T-helper 17 cell (primary cell): ENCODE results near the gene SLC25A25. TPM values are rescaled to one million over a fixed set of nuclear protein-coding genes. Genes with fewer than 3 reads are reported as not detected.
A peak's percentile ranks its signal among the peaks of the same experiment; 100 is the strongest.
"Not testable (repeated sequence)": the region's sequence is repeated elsewhere in the genome, so short reads cannot be mapped to it uniquely, and the experiment has no call there.

Source experiments
- ATAC-seq: fragments of 150-1000 bp; cut with Tn5 transposase; 2 replicates; pipeline ENCODE4 v1.10.0; 2021; ENCODE audit warnings: mild to moderate bottlenecking, moderate library complexity
- DNase-seq, 3 donors: peaks; one replicate each; pipeline versions ENCODE4 v3.0.0 to v3.0.0-alpha.2; 2020 to 2021
- H3K9me3 ChIP-seq: one replicate; pipeline ENCODE4 v1.7.0; 2013; ENCODE audit warnings: low read length, mild to moderate bottlenecking; ENCODE audit not compliant: control insufficient read depth, poor library complexity, severe bottlenecking
- H3K27ac Mint-ChIP-seq: one replicate; pipeline ENCODE4 v1.8.0; 2022; ENCODE audit warnings: mild to moderate bottlenecking, moderate library complexity, mixed read lengths
- H3K27me3 Mint-ChIP-seq: one replicate; pipeline ENCODE4 v1.8.0; 2022; ENCODE audit warnings: mixed read lengths
- H3K36me3 Mint-ChIP-seq: one replicate; pipeline ENCODE4 v1.8.0; 2022; ENCODE audit warnings: low read depth, mixed read lengths
- H3K4me1 Mint-ChIP-seq: one replicate; pipeline ENCODE4 v1.8.0; 2022; ENCODE audit warnings: mild to moderate bottlenecking, mixed read lengths
- H3K4me3 Mint-ChIP-seq: one replicate; pipeline ENCODE4 v1.8.0; 2022; ENCODE audit warnings: mild to moderate bottlenecking, moderate library complexity, mixed read lengths
- total RNA-seq, 4 donors: library from RNA in 2 of 4; stranded (reverse) in 2 of 4; gene quantifications; one replicate each; pipeline ENCODE4 v1.2.3 and lab custom pipeline; 2022 to 2026

SLC25A25 gene
- total RNA-seq, 2 donors from 2014 or later, result 16.3 to 20.4 TPM

DNA sequence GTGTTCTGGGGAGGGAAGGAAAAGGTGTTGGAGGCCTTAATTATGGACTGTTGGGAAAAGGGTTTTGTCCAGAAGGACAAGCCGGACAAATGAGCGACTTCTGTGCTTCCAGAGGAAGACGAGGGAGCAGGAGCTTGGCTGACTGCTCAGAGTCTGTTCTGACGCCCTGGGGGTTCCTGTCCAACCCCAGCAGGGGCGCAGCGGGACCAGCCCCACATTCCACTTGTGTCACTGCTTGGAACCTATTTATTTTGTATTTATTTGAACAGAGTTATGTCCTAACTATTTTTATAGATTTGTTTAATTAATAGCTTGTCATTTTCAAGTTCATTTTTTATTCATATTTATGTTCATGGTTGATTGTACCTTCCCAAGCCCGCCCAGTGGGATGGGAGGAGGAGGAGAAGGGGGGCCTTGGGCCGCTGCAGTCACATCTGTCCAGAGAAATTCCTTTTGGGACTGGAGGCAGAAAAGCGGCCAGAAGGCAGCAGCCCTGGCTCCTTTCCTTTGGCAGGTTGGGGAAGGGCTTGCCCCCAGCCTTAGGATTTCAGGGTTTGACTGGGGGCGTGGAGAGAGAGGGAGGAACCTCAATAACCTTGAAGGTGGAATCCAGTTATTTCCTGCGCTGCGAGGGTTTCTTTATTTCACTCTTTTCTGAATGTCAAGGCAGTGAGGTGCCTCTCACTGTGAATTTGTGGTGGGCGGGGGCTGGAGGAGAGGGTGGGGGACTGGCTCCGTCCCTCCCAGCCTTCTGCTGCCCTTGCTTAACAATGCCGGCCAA lies 40.4 kb downstream of the SLC25A25 start:
- H3K27ac Mint-ChIP-seq, result no peak overlapping the region
- DNase-seq (no peak), ATAC-seq (no peak)
- H3K27me3 Mint-ChIP-seq, result no peaks in the 10 kb centered on the region
- peaks cover 5% of the 10 kb centered on the region for H3K36me3 Mint-ChIP-seq
- H3K9me3 ChIP-seq, result no peaks in the 10 kb centered on the region
- H3K4me1 Mint-ChIP-seq, result peaks cover 7% of the 10 kb centered on the region
- no peak overlapping the region for H3K4me3 Mint-ChIP-seq

GRCh38 chr9:128109050-128109709 lies 41.1 kb downstream of the SLC25A25 start:
- Mint-ChIP-seq H3K27ac (no peak overlapping the region), H3K27me3 (no peaks in the 10 kb centered on the region), H3K36me3 (peaks cover 5% of the 10 kb centered on the region), H3K4me3 (no peak overlapping the region), H3K4me1 (peaks cover 6% of the 10 kb centered on the region)
- DNase-seq (peak in 1 of 3 donors; percentile 5), ATAC-seq (no peak)
- no peaks in the 10 kb centered on the region for H3K9me3 ChIP-seq

DNA sequence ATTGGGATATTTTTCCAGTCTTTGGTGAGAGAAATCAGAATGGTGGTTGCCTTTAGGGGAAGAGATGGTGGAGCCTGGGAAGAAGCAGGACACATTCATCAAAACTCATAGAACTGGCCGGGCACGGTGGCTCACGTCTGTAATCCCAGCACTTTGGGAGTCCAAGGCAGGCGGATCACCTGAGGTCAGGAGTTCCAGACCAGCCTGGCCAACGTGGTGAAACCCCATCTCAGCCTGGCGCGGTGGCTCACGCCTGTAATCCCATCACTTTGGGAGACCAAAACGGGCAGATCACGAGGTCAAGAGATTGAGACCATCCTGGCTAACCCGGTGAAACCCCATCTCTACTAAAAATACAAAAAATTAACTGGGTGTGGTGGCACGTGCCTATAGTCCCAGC lies 43.7 kb downstream of the SLC25A25 start:
- H3K36me3 Mint-ChIP-seq, H3K27me3 Mint-ChIP-seq, ATAC-seq, H3K9me3 ChIP-seq, H3K4me1 Mint-ChIP-seq, H3K4me3 Mint-ChIP-seq: not testable (repeated sequence)
- H3K27ac Mint-ChIP-seq, result peak overlapping the region; percentile 80
- DNase-seq, result peak in 1 of 3 donors; percentile 2

DNA sequence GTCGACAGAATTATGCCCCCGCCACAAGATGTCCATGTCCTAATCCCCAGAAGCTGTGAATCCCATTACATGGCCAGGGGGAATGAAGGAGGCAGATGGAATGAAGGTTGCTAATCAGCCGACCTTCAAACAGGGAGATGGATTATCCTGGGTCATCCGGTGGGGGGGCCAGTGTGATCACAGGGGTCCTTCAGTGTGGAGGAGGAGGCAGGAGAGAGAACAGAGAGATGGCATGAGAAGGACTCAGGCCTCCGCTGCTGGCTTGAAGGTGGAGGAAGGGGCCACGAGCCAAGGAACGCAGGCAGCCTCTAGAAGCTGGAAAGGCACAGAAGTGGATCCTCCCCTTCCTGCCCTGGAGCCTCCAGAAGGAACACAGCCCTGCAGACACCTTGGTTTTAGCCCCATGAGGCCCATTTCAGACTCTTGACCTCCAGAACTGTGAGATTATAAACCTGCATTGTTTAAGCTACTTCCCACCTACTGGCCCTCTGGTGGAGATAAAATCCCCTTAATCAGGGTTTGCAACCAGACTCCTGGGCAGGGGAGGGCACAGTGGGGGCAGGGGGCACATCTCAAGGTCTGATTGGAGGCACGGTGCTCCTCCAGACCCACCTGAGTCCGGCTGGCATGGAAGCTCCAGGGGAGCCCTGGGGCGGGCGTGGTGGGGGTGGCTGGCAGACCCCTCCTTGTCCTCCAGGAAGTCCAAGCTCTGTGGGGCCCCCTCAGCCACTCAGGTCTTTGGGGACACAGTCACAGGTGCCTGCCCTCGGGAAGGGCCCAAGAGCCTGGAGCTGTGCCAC lies 45.7 kb downstream of the SLC25A25 start:
- no peak for ATAC-seq
- H3K36me3 Mint-ChIP-seq, result peaks cover 3% of the 10 kb centered on the region
- H3K27ac Mint-ChIP-seq, result peak overlapping the region; percentile 53
- H3K27me3 Mint-ChIP-seq, result no peaks in the 10 kb centered on the region
- H3K4me1 Mint-ChIP-seq, result peaks cover 11% of the 10 kb centered on the region
- no peak overlapping the region for H3K4me3 Mint-ChIP-seq
- H3K9me3 ChIP-seq, result no peaks in the 10 kb centered on the region
- DNase-seq, result no peak

- ATAC-seq (no peak), DNase-seq (no peak)
- H3K27me3 Mint-ChIP-seq, result no peaks in the 10 kb centered on the region
- H3K4me1 Mint-ChIP-seq, result peaks cover 9% of the 10 kb centered on the region
- no peak overlapping the region for H3K4me3 Mint-ChIP-seq
- no peak overlapping the region for H3K27ac Mint-ChIP-seq
- no peaks in the 10 kb centered on the region for H3K9me3 ChIP-seq
- peaks cover 2% of the 10 kb centered on the region for H3K36me3 Mint-ChIP-seq
Measured at GRCh38 chr9:128114326-128115186, 46.5 kb downstream of the SLC25A25 start.

DNA sequence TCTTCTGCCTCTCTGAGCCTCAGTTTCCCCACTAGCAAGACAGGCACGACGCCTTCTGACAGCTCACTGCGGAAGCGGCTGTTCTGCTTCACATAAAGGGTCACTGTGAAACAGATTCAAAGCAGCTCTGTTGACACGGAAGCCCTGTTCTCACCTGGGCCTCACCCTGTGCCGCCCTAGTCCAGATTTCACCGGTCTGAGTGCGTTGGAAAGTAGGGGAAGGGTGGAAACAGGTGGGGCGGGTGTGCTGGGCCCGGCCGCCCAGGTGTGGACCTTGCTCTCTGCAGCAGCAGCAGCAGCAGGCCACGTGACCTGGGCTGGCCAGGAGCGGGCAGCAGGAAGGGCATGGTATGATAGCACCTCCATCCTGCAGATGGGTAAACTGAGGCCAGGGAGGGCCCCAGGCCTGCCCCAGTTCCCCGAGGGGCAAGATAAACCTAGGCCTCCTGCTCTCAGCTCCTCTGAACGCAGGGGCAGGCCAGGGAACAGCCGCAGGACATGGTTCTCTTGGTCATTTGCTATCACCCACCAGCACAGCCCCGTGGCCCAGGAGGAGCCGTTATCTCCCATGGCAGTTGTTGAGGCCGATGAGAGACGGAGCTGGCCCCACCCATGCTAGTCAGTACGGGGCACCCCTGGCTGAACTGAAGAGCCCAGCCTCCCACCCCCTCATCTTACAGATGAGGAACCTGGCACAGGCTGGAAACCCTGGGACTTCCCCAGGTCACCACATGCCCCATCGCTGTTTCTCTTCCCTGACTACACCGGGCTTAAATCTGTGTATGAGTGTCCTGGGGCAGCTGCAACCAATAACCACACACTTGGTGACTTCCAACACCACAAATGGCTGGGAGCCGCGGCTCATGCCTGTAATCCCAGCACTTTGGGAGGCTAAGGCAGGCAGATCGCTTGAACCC lies 47.4 kb downstream of the SLC25A25 start:
- peak in 1 of 3 donors; percentile 4 for DNase-seq
- Mint-ChIP-seq H3K27me3 (no peaks in the 10 kb centered on the region), H3K4me3 (no peak overlapping the region), H3K27ac (peak overlapping the region; percentile 59), H3K36me3 (no peaks in the 10 kb centered on the region), H3K4me1 (peaks cover 8% of the 10 kb centered on the region)
- ATAC-seq, result peak; percentile 65
- no peaks in the 10 kb centered on the region for H3K9me3 ChIP-seq

DNA sequence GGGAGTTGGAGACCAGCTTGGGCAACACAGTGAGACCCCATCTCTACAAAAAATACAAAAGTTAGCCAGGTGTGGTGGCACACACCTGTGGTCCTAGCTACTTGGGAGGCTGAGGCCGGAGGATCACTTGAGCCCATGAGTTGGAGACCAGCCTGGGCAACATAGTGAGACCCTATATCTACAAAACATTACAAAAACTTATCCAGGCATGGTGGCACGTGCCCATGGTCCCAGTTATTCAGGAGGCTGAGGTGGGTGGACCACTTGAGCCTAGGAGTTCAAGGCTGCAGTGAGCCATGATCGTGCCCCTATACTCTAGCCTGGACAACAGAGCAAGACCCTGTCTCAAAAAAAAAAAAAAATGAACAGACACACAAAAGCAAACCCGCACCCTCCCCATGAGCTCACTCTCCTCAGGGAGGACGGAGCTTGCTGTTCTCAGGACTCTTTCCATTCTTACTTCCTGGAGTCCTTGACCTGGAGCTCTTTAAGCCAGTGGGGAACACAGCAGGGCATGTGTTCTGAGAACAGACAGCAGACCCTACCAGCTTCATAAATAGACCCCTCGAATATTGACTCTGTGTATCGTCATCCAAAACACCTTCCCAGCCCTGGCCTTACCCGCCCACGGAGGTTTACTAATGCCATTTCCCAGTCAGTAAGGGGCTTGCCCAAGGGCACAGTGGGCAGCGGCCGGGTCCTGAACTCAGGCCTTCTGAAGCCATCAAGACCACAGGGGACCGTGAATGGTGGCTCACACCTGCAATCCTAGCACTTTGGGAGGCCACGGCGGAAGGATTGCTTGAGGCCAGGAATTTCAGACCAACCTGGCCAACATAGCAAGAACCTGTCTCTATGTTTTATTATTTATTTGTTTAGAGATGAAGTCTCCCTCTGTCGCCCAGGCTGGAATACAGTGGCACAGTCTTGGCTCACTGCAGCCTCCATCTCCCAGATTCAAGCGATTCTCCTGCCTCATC lies 48.4 kb downstream of the SLC25A25 start:
- peak in 1 of 3 donors; percentile 4 for DNase-seq
- H3K27me3 Mint-ChIP-seq, result no peaks in the 10 kb centered on the region
- H3K9me3 ChIP-seq, result no peaks in the 10 kb centered on the region
- H3K27ac Mint-ChIP-seq, result peak overlapping the region; percentile 84
- no peak for ATAC-seq
- no peak overlapping the region for H3K4me3 Mint-ChIP-seq
- no peaks in the 10 kb centered on the region for H3K36me3 Mint-ChIP-seq
- H3K4me1 Mint-ChIP-seq, result peaks cover 8% of the 10 kb centered on the region

- H3K27ac Mint-ChIP-seq, result peak overlapping the region; percentile 84
- H3K4me3 Mint-ChIP-seq, result peak overlapping the region; percentile 52
Measured at GRCh38 chr9:128117613-128118471, 49.8 kb downstream of the SLC25A25 start.

GRCh38 chr9:128118472-128118857 lies 50.4 kb downstream of the SLC25A25 start:
- Mint-ChIP-seq H3K4me3 (no peak overlapping the region), H3K4me1 (peaks cover 8% of the 10 kb centered on the region), H3K36me3 (no peaks in the 10 kb centered on the region), H3K27ac (peak overlapping the region; percentile 84), H3K27me3 (no peaks in the 10 kb centered on the region)
- no peaks in the 10 kb centered on the region for H3K9me3 ChIP-seq
- ATAC-seq (no peak), DNase-seq (peak in 1 of 3 donors; percentile 1)

More at GRCh38 chr9:128117613-128118471, 49.8 kb downstream of the SLC25A25 start:
- Mint-ChIP-seq H3K4me1 (peaks cover 8% of the 10 kb centered on the region), H3K27me3 (no peaks in the 10 kb centered on the region), H3K36me3 (no peaks in the 10 kb centered on the region)
- peak; percentile 89 for ATAC-seq
- DNase-seq, result peak; percentile 90 to 99 (median 98)
- no peaks in the 10 kb centered on the region for H3K9me3 ChIP-seq

DNA sequence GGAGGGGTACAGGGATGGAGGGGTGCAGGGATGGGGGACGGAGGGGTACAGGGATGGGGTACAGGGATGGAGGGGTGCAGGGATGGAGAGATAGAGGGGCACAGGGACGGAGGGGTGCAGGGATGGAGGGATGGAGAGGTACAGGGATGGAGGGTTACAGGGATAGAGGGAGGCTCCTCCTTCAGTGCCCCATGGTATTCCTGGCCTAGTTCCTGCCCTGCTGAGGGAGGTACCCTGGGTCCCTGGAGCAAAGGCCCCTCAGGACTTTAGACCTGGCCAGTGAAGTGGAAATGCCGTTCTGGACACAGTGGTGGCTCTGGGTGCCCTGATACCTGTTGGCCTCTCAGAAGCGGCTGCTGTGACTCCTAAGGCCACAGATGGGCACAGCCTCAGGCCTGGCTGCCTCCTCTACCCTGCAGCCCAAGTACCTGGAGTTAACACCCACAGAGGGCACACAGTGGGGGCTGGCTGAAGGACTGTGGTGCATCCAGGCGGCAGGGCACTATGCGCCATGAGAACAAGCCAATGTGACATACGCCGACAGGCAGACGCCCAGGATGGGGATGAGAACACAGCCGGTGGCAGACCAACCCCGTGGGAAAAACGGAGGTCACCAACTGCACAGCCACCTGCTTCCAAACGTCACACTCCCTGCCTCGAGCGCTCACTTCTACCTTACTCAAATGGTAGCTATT lies 51.1 kb downstream of the SLC25A25 start:
- H3K9me3 ChIP-seq, result no peaks in the 10 kb centered on the region
- no peak overlapping the region for H3K4me3 Mint-ChIP-seq
- peak in 1 of 3 donors; percentile 6 for DNase-seq
- no peaks in the 10 kb centered on the region for H3K27me3 Mint-ChIP-seq
- peak overlapping the region; percentile 84 for H3K27ac Mint-ChIP-seq
- ATAC-seq, result no peak
- H3K36me3 Mint-ChIP-seq, result no peaks in the 10 kb centered on the region
- H3K4me1 Mint-ChIP-seq, result peaks cover 8% of the 10 kb centered on the region
